SK-N-MC (cell line): ENCODE data around the gene C1orf50.
"Not testable (repeated sequence)": the region's sequence is repeated elsewhere in the genome, so short reads cannot be mapped to it uniquely, and the experiment has no call there.

ENCODE experiments used
- DNase-seq: peaks from one replicate; pipeline ENCODE4 v3.0.0-alpha.2; 2011; ENCODE audit warnings: low read depth, low spot score
- H3K27ac ChIP-seq: fragments of 200-600 bp; sonication (generic); 2 replicates; pipeline ENCODE4 v1.5.1; 2016; ENCODE audit warnings: mixed run types
- H3K36me3 ChIP-seq: fragments of 200-600 bp; sonication (generic); 2 replicates; pipeline ENCODE4 v1.6.1; 2017; ENCODE audit warnings: antibody characterized with exemption, low read length, mixed read lengths; ENCODE audit not compliant: insufficient read depth
- H3K4me3 ChIP-seq: fragments of 200-600 bp; sonication (generic); 2 replicates; pipeline ENCODE4 v1.5.1; 2016
- H3K9ac ChIP-seq: fragments of 200-600 bp; sonication (generic); 2 replicates; pipeline ENCODE4 v1.8.0; 2017; ENCODE audit warnings: mixed run types, mixed read lengths; ENCODE audit not compliant: insufficient read length
- H3K9me3 ChIP-seq: fragments of 200-600 bp; sonication (generic); 2 replicates; pipeline ENCODE4 v1.6.1; 2017; ENCODE audit warnings: low read depth, mild to moderate bottlenecking, antibody characterized with exemption, low read length, moderate library complexity, mixed read lengths
- EZH2 ChIP-seq: fragments of 200-600 bp; sonication (generic); IDR thresholded peaks from one replicate; pipeline ENCODE4 v1.6.1; 2017; ENCODE audit warnings: antibody characterized with exemption
- FOXP2 ChIP-seq: optimal IDR thresholded peaks from 2 replicates; pipeline ENCODE3; 2011; ENCODE audit warnings: mild to moderate bottlenecking, moderate library complexity; ENCODE audit not compliant: insufficient read depth; ENCODE audit errors: extremely low read length, control extremely low read depth
- POLR2AphosphoS5 ChIP-seq: IDR thresholded peaks from 2 replicates; pipeline ENCODE4 v1.6.1; 2012; ENCODE audit warnings: mild to moderate bottlenecking, low read depth, low read length, borderline replicate concordance

C1orf50 gene

GRCh38 chr1:42806171-42806570 is 39.1 kb downstream of the C1orf50 start:
- Histone ChIP-seq H3K4me3 (no peak overlapping the region), H3K27ac (no peak overlapping the region), H3K9me3 (no peaks in the 10 kb centered on the region), H3K9ac (no peak overlapping the region), H3K36me3 (peaks cover 23% of the 10 kb centered on the region)
- TF ChIP-seq EZH2: no peak
- TF ChIP-seq FOXP2: no peak
- TF ChIP-seq POLR2AphosphoS5: no peak
- no peak for DNase-seq

DNA sequence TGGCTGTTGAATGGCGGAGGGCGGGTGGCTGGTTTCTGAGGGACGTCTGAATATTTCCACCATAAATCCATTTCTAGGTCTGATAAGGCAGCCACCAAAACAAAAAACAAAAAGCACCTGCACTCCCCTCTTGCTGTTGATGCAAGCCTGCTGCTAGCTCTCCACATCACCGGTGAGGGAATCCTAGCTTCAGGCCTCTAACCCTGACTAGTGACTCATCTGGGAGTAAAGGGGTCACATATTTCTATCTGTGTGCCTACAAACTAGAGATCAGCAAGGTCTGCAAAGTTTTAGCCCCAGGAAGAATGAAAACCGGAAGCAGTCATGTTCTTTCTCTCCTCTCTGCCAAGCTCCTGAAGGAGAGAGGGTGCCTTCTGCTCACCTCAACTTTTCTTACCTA is 39.5 kb downstream of the C1orf50 start:
- peaks cover 25% of the 10 kb centered on the region for H3K36me3 ChIP-seq
- TF ChIP-seq FOXP2: no peak

GRCh38 chr1:42807056-42807668 is 40.1 kb downstream of the C1orf50 start:
- peaks cover 25% of the 10 kb centered on the region for H3K36me3 ChIP-seq
- no peak overlapping the region for H3K4me3 ChIP-seq
- no peak overlapping the region for H3K9ac ChIP-seq
- H3K9me3 ChIP-seq: no peaks in the 10 kb centered on the region
- DNase-seq: no peak
- no peak overlapping the region for H3K27ac ChIP-seq
- TF ChIP-seq POLR2AphosphoS5 (no peak), FOXP2 (no peak), EZH2 (no peak)

More for the DNA sequence above, 39.5 kb downstream of the C1orf50 start:
- DNase-seq: no peak
- H3K9me3 ChIP-seq: no peaks in the 10 kb centered on the region
- no peak overlapping the region for H3K9ac ChIP-seq
- no peak overlapping the region for H3K4me3 ChIP-seq
- no peak overlapping the region for H3K27ac ChIP-seq

GRCh38 chr1:42814815-42815214 is 47.8 kb downstream of the C1orf50 start:
- not testable (repeated sequence) for H3K9ac ChIP-seq, DNase-seq

DNA sequence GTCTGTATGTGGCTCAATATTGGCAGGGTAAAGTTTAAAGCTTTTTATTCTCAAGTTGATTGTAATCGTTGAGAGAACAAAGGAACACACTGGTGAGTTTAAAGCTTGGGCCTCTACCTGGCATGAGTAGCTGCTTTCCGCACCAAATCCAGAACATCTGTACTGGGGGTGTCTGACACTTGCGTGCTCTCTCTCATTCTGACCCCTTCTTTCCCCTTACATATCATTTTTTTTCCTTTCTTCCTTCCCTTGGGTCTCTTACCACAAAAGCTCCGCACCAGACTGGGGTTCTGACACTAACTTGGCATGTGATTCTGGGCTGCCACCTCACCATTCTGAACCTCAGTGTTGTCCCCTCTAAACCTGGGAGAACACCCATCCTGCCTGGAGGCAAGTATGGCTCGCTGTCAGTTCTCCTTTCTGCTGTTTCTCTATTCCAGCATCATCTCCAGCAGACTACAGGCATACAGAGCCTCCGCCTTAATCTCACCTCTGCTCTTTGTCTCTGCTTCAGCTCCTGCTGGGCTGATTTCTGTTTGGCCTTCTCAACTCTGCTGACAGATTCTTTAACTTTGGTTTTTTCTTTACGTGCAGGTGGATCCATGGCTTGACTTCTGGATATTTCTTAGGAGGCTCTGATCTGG is 49.0 kb downstream of the C1orf50 start:
- DNase-seq: no peak
- TF ChIP-seq EZH2 (no peak), FOXP2 (no peak), POLR2AphosphoS5 (no peak)
- Histone ChIP-seq H3K36me3 (peaks cover 7% of the 10 kb centered on the region; the same call in 1 of the 2 replicates), H3K9ac (peak overlapping the region; percentile 59), H3K27ac (peak overlapping the region; percentile 45; the same call in 1 of the 2 replicates), H3K4me3 (peak overlapping the region; percentile 93), H3K9me3 (no peaks in the 10 kb centered on the region)

More at GRCh38 chr1:42814815-42815214, 47.8 kb downstream of the C1orf50 start:
- not testable (repeated sequence) for H3K9me3 ChIP-seq, H3K36me3 ChIP-seq, H3K27ac ChIP-seq, H3K4me3 ChIP-seq

DNA sequence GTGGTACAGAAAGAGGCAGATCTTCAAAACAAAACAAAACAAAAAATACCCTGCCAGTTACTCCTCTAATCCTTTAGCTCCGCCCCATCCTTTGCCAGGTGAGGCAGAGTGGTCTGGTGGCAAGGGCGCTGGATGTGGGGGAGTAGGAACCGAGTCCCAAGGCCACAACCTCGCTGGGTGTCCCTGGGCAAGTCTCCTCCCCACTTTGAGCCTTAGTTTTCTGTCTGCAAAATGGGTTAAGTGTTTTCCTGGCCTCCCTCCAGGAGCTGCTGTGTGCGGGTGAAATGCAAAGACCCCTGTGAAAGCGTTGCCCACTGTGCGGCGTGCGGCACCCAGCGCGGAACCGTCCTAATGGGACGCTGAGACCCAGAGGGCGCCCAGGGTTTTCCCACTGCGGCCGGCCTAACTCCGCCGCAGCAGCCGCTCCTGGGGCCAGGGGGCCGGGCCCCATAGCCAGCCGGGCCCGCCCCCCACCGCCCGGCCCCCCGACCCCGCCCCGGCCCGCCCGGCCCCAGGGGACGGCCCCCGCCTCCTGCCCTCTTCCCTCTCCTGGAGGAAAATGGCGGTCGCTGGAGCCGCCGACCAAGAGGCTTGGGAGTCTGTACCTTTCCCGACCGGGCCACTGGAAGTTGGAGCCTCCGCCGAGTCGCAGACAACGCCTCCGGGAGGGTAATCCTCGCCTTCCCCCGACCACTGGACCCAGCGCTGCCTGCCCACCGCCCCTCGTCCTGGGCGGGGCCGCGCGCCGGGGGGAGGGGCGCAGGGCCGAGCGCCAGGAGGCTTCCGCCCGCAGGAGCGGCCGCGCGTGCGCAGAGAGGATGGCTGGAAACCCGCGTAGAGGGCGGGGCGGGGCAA is 49.8 kb downstream of the C1orf50 start, which contains the start of the genes ERMAP and SVBP:
ERMAP (plus strand) TSS at position 538 of the 855 bp plus-strand sequence. CDS start 13,327 bp downstream, outside the sequence.
SVBP (minus strand) TSS at position 813 of the 855 bp plus-strand sequence. CDS start 853 bp downstream, outside the sequence.
- Histone ChIP-seq H3K27ac (peak within 1 kb of the TSS; percentile 94), H3K36me3 (0 out of 2 replicates have a peak, but pooled peaks cover 3% of the 10 kb centered on the region), H3K4me3 (peak within 1 kb of the TSS; percentile 93), H3K9me3 (no peaks in the 10 kb centered on the region), H3K9ac (peak within 1 kb of the TSS; percentile 94)
- DNase-seq: no peak
- TF ChIP-seq POLR2AphosphoS5: peak; percentile 80
- TF ChIP-seq EZH2: no peak

DNA sequence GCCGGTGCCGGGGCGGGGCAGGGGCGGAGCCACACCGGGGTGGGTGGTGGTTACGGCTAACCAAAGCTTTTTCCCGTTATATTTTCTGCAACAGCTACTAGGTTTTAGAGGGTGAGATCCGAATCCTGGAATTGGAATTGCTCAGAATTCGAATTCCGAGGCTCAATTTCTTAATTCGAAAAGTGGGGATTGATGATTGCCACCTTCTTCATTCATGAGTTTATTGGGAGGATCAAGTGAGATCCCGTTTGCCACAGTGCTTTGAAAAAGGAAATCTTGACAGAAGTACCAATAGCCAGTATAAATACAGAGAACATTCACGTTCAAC is 50.4 kb downstream of the C1orf50 start:
- Histone ChIP-seq H3K27ac (no peak overlapping the region), H3K36me3 (0 out of 2 replicates have a peak, but pooled peaks cover 3% of the 10 kb centered on the region), H3K9me3 (no peaks in the 10 kb centered on the region), H3K9ac (peak overlapping the region; percentile 69), H3K4me3 (peak overlapping the region; percentile 93)
- no peak for DNase-seq
- no peak for TF ChIP-seq FOXP2
- TF ChIP-seq POLR2AphosphoS5: no peak

- DNase-seq: no peak
- no peak for TF ChIP-seq EZH2
- no peak for TF ChIP-seq FOXP2
- TF ChIP-seq POLR2AphosphoS5: no peak
- Histone ChIP-seq H3K9ac (no peak overlapping the region), H3K36me3 (0 out of 2 replicates have a peak, but pooled peaks cover 3% of the 10 kb centered on the region), H3K9me3 (no peaks in the 10 kb centered on the region), H3K27ac (no peak overlapping the region), H3K4me3 (peak overlapping the region; percentile 93)
Observed at GRCh38 chr1:42817976-42818375, 50.9 kb downstream of the C1orf50 start.

GRCh38 chr1:42820813-42821212 is 53.8 kb downstream of the C1orf50 start:
- 0 out of 2 replicates have a peak, but pooled peaks cover 6% of the 10 kb centered on the region for H3K36me3 ChIP-seq
- TF ChIP-seq POLR2AphosphoS5 (no peak), FOXP2 (no peak), EZH2 (no peak)
- no peaks in the 10 kb centered on the region; the same call in 1 of the 2 replicates for H3K9me3 ChIP-seq
- DNase-seq: no peak
- H3K27ac ChIP-seq: peak overlapping the region; percentile 51
- 0 out of 2 replicates have a peak overlapping the region, but pooled peaks have one; percentile 1 for H3K4me3 ChIP-seq
- H3K9ac ChIP-seq: peak overlapping the region; percentile 6
